ENCODE results near the gene CYS1.

CYS1 gene

GRCh38 chr2:10029875-10030223, 50.4 kb downstream of the CYS1 start:
- TF ChIP-seq EZH2phosphoT487 (conservative IDR thresholded peaks at IDR 0.05; ENCODE audit: low read length), result no peak
- no peak for TF ChIP-seq CTCF (IDR thresholded peaks at IDR 0.05; ENCODE audit: insufficient read depth, low read length, poor library complexity, severe bottlenecking)
- Histone ChIP-seq H3K27me3 (ENCODE audit: low read length) (no peaks in the 10 kb centered on the region), H3K4me2 (ENCODE audit: low read depth, low read length, poor library complexity, severe bottlenecking) (no peak overlapping the region), H2AFZ (ENCODE audit: low read depth, low read length, severe bottlenecking) (no peak overlapping the region), H3K9me2 (replicated peaks; ENCODE audit: insufficient read depth, low read length) (no peaks in the 10 kb centered on the region), H4K20me1 (ENCODE audit: low read depth, low read length) (no peaks in the 10 kb centered on the region), H3K4me3 (ENCODE audit: insufficient read depth, low read length, poor library complexity, severe bottlenecking) (no peak overlapping the region), H3K79me2 (ENCODE audit: insufficient read depth, low read length) (no peaks in the 10 kb centered on the region), H3K9ac (ENCODE audit: low read length) (no peak overlapping the region), H3K36me3 (ENCODE audit: low read length) (no peaks in the 10 kb centered on the region), H3K9me3 (ENCODE audit: insufficient read depth, low read length) (no peaks in the 10 kb centered on the region), H3K27ac (ENCODE audit: low read depth, low read length) (no peak overlapping the region), H3F3A (ENCODE audit: insufficient read depth) (no peaks in the 10 kb centered on the region)

- Histone ChIP-seq H3K27ac (ENCODE audit: low read depth, low read length) (no peak overlapping the region), H3K9me3 (ENCODE audit: insufficient read depth, low read length) (no peaks in the 10 kb centered on the region), H3K36me3 (ENCODE audit: low read length) (no peaks in the 10 kb centered on the region), H3K9me2 (replicated peaks; ENCODE audit: insufficient read depth, low read length) (no peaks in the 10 kb centered on the region), H3K27me3 (ENCODE audit: low read length) (no peaks in the 10 kb centered on the region), H4K20me1 (ENCODE audit: low read depth, low read length) (no peaks in the 10 kb centered on the region), H3F3A (ENCODE audit: insufficient read depth) (no peaks in the 10 kb centered on the region), H2AFZ (ENCODE audit: low read depth, low read length, severe bottlenecking) (no peak overlapping the region), H3K4me2 (ENCODE audit: low read depth, low read length, poor library complexity, severe bottlenecking) (no peak overlapping the region), H3K4me3 (ENCODE audit: insufficient read depth, low read length, poor library complexity, severe bottlenecking) (no peak overlapping the region), H3K79me2 (ENCODE audit: insufficient read depth, low read length) (no peaks in the 10 kb centered on the region), H3K9ac (ENCODE audit: low read length) (no peak overlapping the region)
- no peak for TF ChIP-seq EZH2phosphoT487 (conservative IDR thresholded peaks at IDR 0.05; ENCODE audit: low read length)
- TF ChIP-seq CTCF (IDR thresholded peaks at IDR 0.05; ENCODE audit: insufficient read depth, low read length, poor library complexity, severe bottlenecking), result no peak
These were observed 51.0 kb downstream of the CYS1 start for GRCh38 chr2:10028988-10029874.

GRCh38 chr2:10028407-10028987, 51.7 kb downstream of the CYS1 start:
- no peaks in the 10 kb centered on the region for H4K20me1 ChIP-seq (ENCODE audit: low read depth, low read length)
- no peak overlapping the region for H2AFZ ChIP-seq (ENCODE audit: low read depth, low read length, severe bottlenecking)
- no peaks in the 10 kb centered on the region for H3K9me3 ChIP-seq (ENCODE audit: insufficient read depth, low read length)
- H3K9me2 ChIP-seq (replicated peaks; ENCODE audit: insufficient read depth, low read length), result no peaks in the 10 kb centered on the region
- no peak overlapping the region for H3K4me2 ChIP-seq (ENCODE audit: low read depth, low read length, poor library complexity, severe bottlenecking)
- H3K36me3 ChIP-seq (ENCODE audit: low read length), result no peaks in the 10 kb centered on the region
- no peaks in the 10 kb centered on the region for H3K27me3 ChIP-seq (ENCODE audit: low read length)
- H3F3A ChIP-seq (ENCODE audit: insufficient read depth), result no peaks in the 10 kb centered on the region
- H3K9ac ChIP-seq (ENCODE audit: low read length), result no peak overlapping the region
- no peaks in the 10 kb centered on the region for H3K79me2 ChIP-seq (ENCODE audit: insufficient read depth, low read length)
- H3K27ac ChIP-seq (ENCODE audit: low read depth, low read length), result no peak overlapping the region
- TF ChIP-seq CTCF (IDR thresholded peaks at IDR 0.05; ENCODE audit: insufficient read depth, low read length, poor library complexity, severe bottlenecking), result no peak
- TF ChIP-seq EZH2phosphoT487 (conservative IDR thresholded peaks at IDR 0.05; ENCODE audit: low read length), result no peak
- H3K4me3 ChIP-seq (ENCODE audit: insufficient read depth, low read length, poor library complexity, severe bottlenecking), result no peak overlapping the region
